Measurements from ENCODE around the gene THSD7B.

The THSD7B gene

GRCh38 chr2:136823291-136823690 lies 57.9 kb downstream of the THSD7B start:
- no peak for DNase-seq (ENCODE audit: low read depth)

GRCh38 chr2:136828162-136828561 lies 62.8 kb downstream of the THSD7B start:
- DNase-seq (ENCODE audit: low read depth): no peak

- DNase-seq (ENCODE audit: low read depth): no peak
These were observed 63.4 kb downstream of the THSD7B start for GRCh38 chr2:136828774-136829173.

- no peak for DNase-seq (ENCODE audit: low read depth)
These were observed 79.2 kb downstream of the THSD7B start for GRCh38 chr2:136844546-136844945.

- no peak for DNase-seq (ENCODE audit: low read depth)
These were observed 93.3 kb downstream of the THSD7B start for GRCh38 chr2:136858656-136859055.

- DNase-seq (ENCODE audit: low read depth): no peak
These were observed 95.2 kb downstream of the THSD7B start for GRCh38 chr2:136860443-136860958.

GRCh38 chr2:136863468-136863867 lies 98.1 kb downstream of the THSD7B start:
- DNase-seq (ENCODE audit: low read depth): no peak

- no peak for DNase-seq (ENCODE audit: low read depth)
These were observed 98.5 kb downstream of the THSD7B start for GRCh38 chr2:136863874-136864273.

- DNase-seq (ENCODE audit: low read depth): no peak
These were observed 106.1 kb downstream of the THSD7B start for GRCh38 chr2:136871424-136871823.

- DNase-seq (ENCODE audit: low read depth): no peak
These were observed 108.9 kb downstream of the THSD7B start for GRCh38 chr2:136874258-136874657.

GRCh38 chr2:136891100-136891499 lies 125.8 kb downstream of the THSD7B start:
- no peak for DNase-seq (ENCODE audit: low read depth)

GRCh38 chr2:136894007-136894634 lies 128.8 kb downstream of the THSD7B start:
- no peak for DNase-seq (ENCODE audit: low read depth)

- DNase-seq (ENCODE audit: low read depth): no peak
These were observed 136.4 kb downstream of the THSD7B start for GRCh38 chr2:136901732-136902131.

GRCh38 chr2:136905779-136906178 lies 140.4 kb downstream of the THSD7B start:
- DNase-seq (ENCODE audit: low read depth): no peak

GRCh38 chr2:136909777-136910176 lies 144.4 kb downstream of the THSD7B start:
- DNase-seq (ENCODE audit: low read depth): no peak

GRCh38 chr2:136916131-136916530 lies 150.8 kb downstream of the THSD7B start:
- no peak for DNase-seq (ENCODE audit: low read depth)

GRCh38 chr2:136917411-136917881 lies 152.1 kb downstream of the THSD7B start:
- DNase-seq (ENCODE audit: low read depth): no peak

- DNase-seq (ENCODE audit: low read depth): no peak
These were observed 154.3 kb downstream of the THSD7B start for GRCh38 chr2:136919682-136920081.

GRCh38 chr2:136920652-136921333 lies 155.4 kb downstream of the THSD7B start:
- DNase-seq (ENCODE audit: low read depth): no peak

GRCh38 chr2:136927156-136927555 lies 161.8 kb downstream of the THSD7B start:
- no peak for DNase-seq (ENCODE audit: low read depth)

GRCh38 chr2:136929531-136929930 lies 164.2 kb downstream of the THSD7B start:
- no peak for DNase-seq (ENCODE audit: low read depth)

- no peak for DNase-seq (ENCODE audit: low read depth)
These were observed 167.4 kb downstream of the THSD7B start for GRCh38 chr2:136932700-136933099.

GRCh38 chr2:136935119-136935518 lies 169.8 kb downstream of the THSD7B start:
- DNase-seq (ENCODE audit: low read depth): no peak

GRCh38 chr2:136956050-136956449 lies 190.7 kb downstream of the THSD7B start:
- no peak for DNase-seq (ENCODE audit: low read depth)
